ENCODE results near the gene SLC44A1.

SLC44A1 gene

DNA sequence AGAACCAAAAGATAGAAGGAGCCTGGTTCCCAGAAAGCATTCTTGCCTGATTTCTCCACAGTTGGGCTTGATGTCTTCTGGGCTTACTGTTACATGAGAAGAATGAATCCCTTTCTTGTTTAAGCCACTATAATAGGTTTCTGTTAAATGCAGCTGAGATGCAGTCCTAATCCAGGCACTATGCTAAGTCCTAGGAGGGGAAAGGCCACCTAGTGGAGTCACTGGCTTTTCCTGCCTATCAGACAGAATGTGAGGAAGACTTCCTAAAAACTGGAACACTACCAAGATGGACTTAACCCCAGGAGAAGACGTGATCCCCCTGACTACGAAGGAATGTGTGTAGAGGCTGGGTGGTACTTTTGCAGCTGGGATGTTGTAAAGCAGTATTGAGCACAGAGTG, 169.1 kb downstream of the SLC44A1 start:
- no peak for DNase-seq (ENCODE audit: low read depth)
- no peak overlapping the region for H3K4me3 ChIP-seq (ENCODE audit: control insufficient read depth, low read depth, low read length)
- TF ChIP-seq CTCF (IDR thresholded peaks at IDR 0.05; ENCODE audit: control insufficient read depth, insufficient read depth, low read depth, low read length, missing control alignments) = peak; percentile 60

DNA sequence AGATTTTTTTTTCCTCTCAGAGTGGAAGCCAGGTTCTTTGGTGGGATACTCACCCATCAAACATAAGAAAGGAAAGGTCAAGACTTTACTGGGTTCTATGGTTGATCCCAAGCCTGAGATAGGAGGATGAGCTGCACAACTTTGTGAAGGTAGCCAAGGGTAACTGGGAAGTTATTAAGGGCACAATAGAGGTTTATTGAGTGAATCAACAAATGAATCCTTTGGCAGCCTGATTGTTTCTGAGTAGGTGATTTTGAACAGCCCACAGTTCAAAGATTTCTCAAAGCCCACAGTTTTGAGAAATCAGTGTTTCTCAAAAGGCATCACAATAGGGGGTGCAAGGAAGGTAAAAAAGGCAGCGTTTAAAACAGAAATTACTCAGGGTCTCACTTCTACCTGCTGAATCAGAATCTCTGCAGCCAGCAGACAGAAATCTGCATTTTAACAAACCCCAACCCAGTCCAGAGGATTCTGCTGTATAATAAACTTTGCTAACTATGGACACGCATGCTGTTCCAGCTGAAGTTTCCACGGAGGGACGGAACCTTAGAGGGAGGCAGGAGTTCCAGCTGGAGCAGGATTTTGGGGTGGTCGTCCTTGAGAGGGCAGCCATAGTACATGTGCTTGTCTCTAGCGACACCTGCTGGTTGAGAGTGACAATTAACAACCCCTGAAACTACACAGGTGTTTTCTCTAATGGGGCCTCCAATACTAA, 170.7 kb downstream of the SLC44A1 start:
- TF ChIP-seq CTCF (IDR thresholded peaks at IDR 0.05; ENCODE audit: control insufficient read depth, insufficient read depth, low read depth, low read length, missing control alignments) = peak; percentile 77
- H3K4me3 ChIP-seq (ENCODE audit: control insufficient read depth, low read depth, low read length) = no peak overlapping the region
- DNase-seq (ENCODE audit: low read depth) = no peak

- DNase-seq (ENCODE audit: low read depth) = no peak
- no peak overlapping the region for H3K4me3 ChIP-seq (ENCODE audit: control insufficient read depth, low read depth, low read length)
- TF ChIP-seq CTCF (IDR thresholded peaks at IDR 0.05; ENCODE audit: control insufficient read depth, insufficient read depth, low read depth, low read length, missing control alignments) = no peak
These were observed 171.2 kb downstream of the SLC44A1 start for GRCh38 chr9:105415662-105415980.

GRCh38 chr9:105416840-105417239, 172.4 kb downstream of the SLC44A1 start:
- H3K4me3 ChIP-seq (ENCODE audit: control insufficient read depth, low read depth, low read length) = no peak overlapping the region
- no peak for TF ChIP-seq CTCF (IDR thresholded peaks at IDR 0.05; ENCODE audit: control insufficient read depth, insufficient read depth, low read depth, low read length, missing control alignments)
- no peak for DNase-seq (ENCODE audit: low read depth)

GRCh38 chr9:105418588-105419500, 174.4 kb downstream of the SLC44A1 start:
- TF ChIP-seq CTCF (IDR thresholded peaks at IDR 0.05; ENCODE audit: control insufficient read depth, insufficient read depth, low read depth, low read length, missing control alignments) = no peak
- no peak overlapping the region for H3K4me3 ChIP-seq (ENCODE audit: control insufficient read depth, low read depth, low read length)
- no peak for DNase-seq (ENCODE audit: low read depth)

- TF ChIP-seq CTCF (IDR thresholded peaks at IDR 0.05; ENCODE audit: control insufficient read depth, insufficient read depth, low read depth, low read length, missing control alignments) = no peak
- DNase-seq (ENCODE audit: low read depth) = no peak
- no peak overlapping the region for H3K4me3 ChIP-seq (ENCODE audit: control insufficient read depth, low read depth, low read length)
These were observed 175.6 kb downstream of the SLC44A1 start for GRCh38 chr9:105419816-105420597.
